Tibial nerve (tissue), 4 donors: Measurements from ENCODE around the gene NFKBIE.

Experiments
- EP300 ChIP-seq, 2 donors: sonication (generic); formaldehyde crosslinking; IDR thresholded peaks; one replicate each; pipeline ENCODE4 v1.6.1; 2017; ENCODE audit warnings: antibody characterized with exemption in 2 of 2, mild to moderate bottlenecking in 1 of 2
- POLR2A ChIP-seq, 2 donors: fragments of 450-650 bp; IDR thresholded peaks; one replicate each; pipeline ENCODE4 v1.6.1; 2017; ENCODE audit warnings: antibody characterized with exemption in 2 of 2, mild to moderate bottlenecking in 2 of 2, moderate library complexity in 2 of 2
- TF ChIP-seq, protein P1 (sequence below), 5 experiments: fragments of 200-600 bp in 3 of 5; fragments of 450-650 bp in 2 of 5; sonication (generic) in 3 of 5; IDR thresholded peaks; one replicate each; pipeline ENCODE4 v1.5.1; 2016 to 2019; ENCODE audit warnings: antibody characterized with exemption in 5 of 5, mild to moderate bottlenecking in 3 of 5, moderate library complexity in 2 of 5

DNA sequence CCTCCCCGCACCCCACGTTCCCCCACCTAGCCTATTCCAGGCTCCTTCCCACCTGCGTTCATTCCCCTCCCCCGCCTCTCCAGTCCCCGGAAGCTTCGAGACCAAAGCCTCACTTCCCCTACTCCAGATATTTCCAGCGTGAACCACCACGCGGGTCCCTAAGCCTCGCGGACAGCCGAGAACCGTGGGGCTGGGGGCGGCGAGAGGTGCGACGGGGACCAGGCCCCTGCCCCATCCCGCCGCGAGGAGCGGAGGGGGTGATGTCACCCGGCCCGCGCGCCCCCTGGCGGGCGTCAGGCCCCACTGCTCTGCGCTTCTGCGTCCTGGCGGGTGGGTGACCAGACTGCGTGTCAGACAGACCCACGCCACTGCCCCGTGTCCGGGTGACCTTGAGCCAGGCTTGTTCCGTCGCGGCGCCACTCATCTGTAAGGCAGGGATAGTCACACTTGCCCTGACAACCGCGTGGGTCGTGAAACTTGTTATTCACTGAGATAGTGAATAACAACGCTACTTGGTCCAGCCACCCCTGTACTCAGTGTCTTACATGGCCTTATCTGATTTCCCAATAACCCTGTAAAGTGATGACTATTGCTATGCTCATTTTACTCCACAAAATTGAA is 27.4 kb downstream of the NFKBIE start:
- TF ChIP-seq, protein P1, sequence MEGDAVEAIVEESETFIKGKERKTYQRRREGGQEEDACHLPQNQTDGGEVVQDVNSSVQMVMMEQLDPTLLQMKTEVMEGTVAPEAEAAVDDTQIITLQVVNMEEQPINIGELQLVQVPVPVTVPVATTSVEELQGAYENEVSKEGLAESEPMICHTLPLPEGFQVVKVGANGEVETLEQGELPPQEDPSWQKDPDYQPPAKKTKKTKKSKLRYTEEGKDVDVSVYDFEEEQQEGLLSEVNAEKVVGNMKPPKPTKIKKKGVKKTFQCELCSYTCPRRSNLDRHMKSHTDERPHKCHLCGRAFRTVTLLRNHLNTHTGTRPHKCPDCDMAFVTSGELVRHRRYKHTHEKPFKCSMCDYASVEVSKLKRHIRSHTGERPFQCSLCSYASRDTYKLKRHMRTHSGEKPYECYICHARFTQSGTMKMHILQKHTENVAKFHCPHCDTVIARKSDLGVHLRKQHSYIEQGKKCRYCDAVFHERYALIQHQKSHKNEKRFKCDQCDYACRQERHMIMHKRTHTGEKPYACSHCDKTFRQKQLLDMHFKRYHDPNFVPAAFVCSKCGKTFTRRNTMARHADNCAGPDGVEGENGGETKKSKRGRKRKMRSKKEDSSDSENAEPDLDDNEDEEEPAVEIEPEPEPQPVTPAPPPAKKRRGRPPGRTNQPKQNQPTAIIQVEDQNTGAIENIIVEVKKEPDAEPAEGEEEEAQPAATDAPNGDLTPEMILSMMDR (IDR thresholded peaks at IDR 0.05): peak; percentile 96 to 100 (median 99)
- TF ChIP-seq EP300 (IDR thresholded peaks at IDR 0.05) (peak in 1 of 2 donors; percentile 82), POLR2A (IDR thresholded peaks at IDR 0.05) (peak in 1 of 2 donors; percentile 58)
